Neural cell (in vitro differentiated cells): ENCODE data around the gene HEPACAM2. TPM values are rescaled to one million over a fixed set of nuclear protein-coding genes. Genes with fewer than 3 reads are reported as not detected.

Experiments used
- H2AFZ ChIP-seq: fragments of 200-600, 300-800 bp; sonication (generic), shearing (Covaris generic); 2 replicates; pipeline ENCODE4 v1.6.0; 2014; ENCODE audit warnings: low read depth, mild to moderate bottlenecking, antibody characterized with exemption, low read length, moderate library complexity
- H3F3A ChIP-seq: fragments of 200-600 bp; shearing (Covaris generic); 2 replicates; pipeline ENCODE4 v1.6.1; 2016; ENCODE audit warnings: mild to moderate bottlenecking, moderate library complexity, mixed read lengths, antibody characterized with exemption, low read length; ENCODE audit not compliant: insufficient read depth, poor library complexity, severe bottlenecking
- H3K27ac ChIP-seq: fragments of 200-600, 300-800 bp; sonication (generic), shearing (Covaris generic); 2 replicates; pipeline ENCODE4 v1.5.1; 2014; ENCODE audit warnings: mild to moderate bottlenecking, low read length, moderate library complexity
- H3K27me3 ChIP-seq: fragments of 300-800, 200-600 bp; sonication (generic), shearing (Covaris generic); 2 replicates; pipeline ENCODE4 v1.6.0; 2014; ENCODE audit warnings: mild to moderate bottlenecking, low read depth, low read length, moderate library complexity; ENCODE audit not compliant: insufficient read depth
- H3K36me3 ChIP-seq: fragments of 300-800, 200-600 bp; sonication (generic), shearing (Covaris generic); 2 replicates; pipeline ENCODE4 v1.5.1; 2014; ENCODE audit warnings: mild to moderate bottlenecking, antibody characterized with exemption, low read length, moderate library complexity; ENCODE audit not compliant: insufficient read depth
- H3K4me2 ChIP-seq: fragments of 300-800, 200-600 bp; sonication (generic), shearing (Covaris generic); 2 replicates; pipeline ENCODE4 v1.6.0; 2014; ENCODE audit warnings: mild to moderate bottlenecking, low read length
- H3K4me3 ChIP-seq: fragments of 300-800, 200-600 bp; sonication (generic), shearing (Covaris generic); 2 replicates; pipeline ENCODE4 v1.5.1; 2014; ENCODE audit warnings: mild to moderate bottlenecking, low read length, moderate library complexity
- H3K79me2 ChIP-seq: fragments of 200-600 bp; shearing (Covaris generic); replicated peaks from 2 replicates; pipeline ENCODE4 v1.6.0; 2014; ENCODE audit warnings: mild to moderate bottlenecking, low read length, moderate library complexity; ENCODE audit not compliant: insufficient read depth
- H3K9ac ChIP-seq: fragments of 300-800, 200-600 bp; sonication (generic), shearing (Covaris generic); 2 replicates; pipeline ENCODE4 v1.6.1; 2016; ENCODE audit warnings: mild to moderate bottlenecking, low read length, mixed read lengths
- H3K9me2 ChIP-seq: fragments of 200-600 bp; shearing (Covaris generic); 2 replicates; pipeline ENCODE4 v1.6.1; 2016; ENCODE audit warnings: mild to moderate bottlenecking, low read length, mixed read lengths; ENCODE audit not compliant: insufficient read depth
- H3K9me3 ChIP-seq: fragments of 200-600, 300-800 bp; sonication (generic), shearing (Covaris generic); 2 replicates; pipeline ENCODE4 v1.6.1; 2016; ENCODE audit warnings: mild to moderate bottlenecking, mixed run types, low read length, moderate library complexity, mixed read lengths
- H4K20me1 ChIP-seq: fragments of 200-600 bp; shearing (Covaris generic); 2 replicates; pipeline ENCODE4 v1.6.1; 2016; ENCODE audit warnings: mild to moderate bottlenecking, mixed run types; ENCODE audit not compliant: insufficient read depth
- CTCF ChIP-seq: fragments of 450-650 bp; IDR thresholded peaks from 2 replicates; pipeline ENCODE4 v1.5.1; 2014; ENCODE audit warnings: antibody characterized with exemption, mild to moderate bottlenecking, moderate library complexity; ENCODE audit not compliant: poor library complexity, severe bottlenecking
- EZH2 ChIP-seq: fragments of 200-600, 300-800 bp; shearing (Covaris generic), sonication (generic); IDR thresholded peaks from 2 replicates; pipeline ENCODE4 v1.6.1; 2014; ENCODE audit warnings: antibody characterized with exemption, low read length, borderline replicate concordance, mild to moderate bottlenecking; ENCODE audit not compliant: insufficient read depth, poor library complexity, severe bottlenecking
- MXI1 ChIP-seq: fragments of 450-650 bp; conservative IDR thresholded peaks from 2 replicates; pipeline ENCODE4 v1.6.1; 2014; ENCODE audit warnings: antibody characterized with exemption, mild to moderate bottlenecking; ENCODE audit not compliant: poor library complexity, severe bottlenecking
- POLR2AphosphoS5 ChIP-seq: IDR thresholded peaks from 2 replicates; pipeline ENCODE4 v1.6.1; 2012
- RAD21 ChIP-seq: fragments of 450-650 bp; conservative IDR thresholded peaks from 2 replicates; pipeline ENCODE4 v1.6.1; 2014; ENCODE audit warnings: antibody characterized with exemption, mild to moderate bottlenecking, moderate library complexity
- REST ChIP-seq: IDR thresholded peaks from 2 replicates; pipeline ENCODE4 v1.6.1; 2012; ENCODE audit warnings: borderline replicate concordance
- SMC3 ChIP-seq: fragments of 450-650 bp; conservative IDR thresholded peaks from 2 replicates; pipeline ENCODE4 v1.6.1; 2014; ENCODE audit warnings: antibody characterized with exemption, mild to moderate bottlenecking, moderate library complexity; ENCODE audit not compliant: poor library complexity
- TAF1 ChIP-seq: IDR thresholded peaks from 2 replicates; pipeline ENCODE4 v1.6.1; 2012; ENCODE audit warnings: low read depth
- polyA plus RNA-seq: library from polyadenylated mRNA; depleted of rRNA; stranded (reverse); fragments of >200 nt; gene quantifications from 2 replicates; pipeline ENCODE4 v1.2.3, GENCODE V29; 2014

HEPACAM2 gene
- polyA plus RNA-seq, 1 donor from 2014 or later, result 0.35 TPM

- TF ChIP-seq CTCF (peak; percentile 82), POLR2AphosphoS5 (no peak), TAF1 (no peak)
Measured at GRCh38 chr7:93245525-93246432, 19.5 kb upstream of the HEPACAM2 start (continued).

- TF ChIP-seq MXI1, result no peak
- TF ChIP-seq SMC3, result no peak
- no peak for TF ChIP-seq CTCF
- TF ChIP-seq TAF1, result no peak
- no peak for TF ChIP-seq REST
- Histone ChIP-seq H3K4me3 (no peak overlapping the region), H2AFZ (no peak overlapping the region), H3K36me3 (no peaks in the 10 kb centered on the region), H3K27ac (no peak overlapping the region), H3K27me3 (no peaks in the 10 kb centered on the region), H3K9me2 (no peaks in the 10 kb centered on the region), H3K4me2 (no peak overlapping the region), H4K20me1 (no peaks in the 10 kb centered on the region), H3K79me2 (peaks cover 21% of the 10 kb centered on the region), H3F3A (no peaks in the 10 kb centered on the region), H3K9ac (no peak overlapping the region), H3K9me3 (no peaks in the 10 kb centered on the region)
Measured at GRCh38 chr7:93242106-93242505, 15.8 kb upstream of the HEPACAM2 start.

GRCh38 chr7:93239824-93240223, 13.6 kb upstream of the HEPACAM2 start:
- Histone ChIP-seq H3K9ac (no peak overlapping the region), H3K4me2 (no peak overlapping the region), H3K36me3 (no peaks in the 10 kb centered on the region), H3K27ac (no peak overlapping the region), H3K9me2 (no peaks in the 10 kb centered on the region), H3K9me3 (no peaks in the 10 kb centered on the region), H2AFZ (no peak overlapping the region), H3F3A (no peaks in the 10 kb centered on the region), H3K79me2 (peaks cover 27% of the 10 kb centered on the region), H3K4me3 (no peak overlapping the region), H3K27me3 (no peaks in the 10 kb centered on the region), H4K20me1 (no peaks in the 10 kb centered on the region)
- TF ChIP-seq SMC3 (no peak), MXI1 (no peak), POLR2AphosphoS5 (no peak), REST (no peak), EZH2 (no peak), RAD21 (no peak), TAF1 (no peak), CTCF (no peak)
